H9 (cell line): Measurements from ENCODE around the gene PIP5KL1. TPM values are rescaled to one million over a fixed set of nuclear protein-coding genes. Genes with fewer than 3 reads are reported as not detected.
A peak's percentile ranks its signal among the peaks of the same experiment; 100 is the strongest.

Source experiments
- DNase-seq: peaks from one replicate; pipeline ENCODE4 v3.0.0-alpha.2; 2017
- H2AFZ ChIP-seq: one replicate; pipeline ENCODE4 v1.6.1; 2013; ENCODE audit warnings: mild to moderate bottlenecking, low read length, control low read depth, moderate library complexity
- H2AK5ac ChIP-seq: 2 replicates; pipeline ENCODE4 v1.6.1; 2013; ENCODE audit warnings: low read length, control low read depth, mixed read lengths; ENCODE audit not compliant: insufficient read length
- H2BK120ac ChIP-seq: one replicate; pipeline ENCODE4 v1.6.1; 2013; ENCODE audit warnings: low read depth, mild to moderate bottlenecking, low read length, control low read depth, inconsistent platforms; ENCODE audit not compliant: poor library complexity, severe bottlenecking
- H2BK12ac ChIP-seq: 2 replicates; pipeline ENCODE4 v1.6.1; 2013; ENCODE audit warnings: low read length, control low read depth, mixed read lengths, low read depth; ENCODE audit not compliant: insufficient read length
- H2BK15ac ChIP-seq: 2 replicates; pipeline ENCODE4 v1.6.1; 2013; ENCODE audit warnings: low read depth, low read length, control low read depth
- H2BK20ac ChIP-seq: one replicate; pipeline ENCODE4 v1.6.1; 2013; ENCODE audit warnings: low read depth, mild to moderate bottlenecking, low read length, control low read depth, inconsistent platforms; ENCODE audit not compliant: poor library complexity, severe bottlenecking
- H2BK5ac ChIP-seq: 2 replicates; pipeline ENCODE4 v1.6.1; 2013; ENCODE audit warnings: low read length, control low read depth, mixed read lengths; ENCODE audit not compliant: insufficient read length
- H3K14ac ChIP-seq: 2 replicates; pipeline ENCODE4 v1.6.1; 2013; ENCODE audit warnings: low read length, control low read depth; ENCODE audit not compliant: insufficient read depth
- H3K18ac ChIP-seq: 2 replicates; pipeline ENCODE4 v1.6.1; 2013; ENCODE audit warnings: low read depth, mild to moderate bottlenecking, mixed read lengths, low read length, control low read depth; ENCODE audit not compliant: insufficient read length
- H3K23ac ChIP-seq: 2 replicates; pipeline ENCODE4 v1.6.1; 2013; ENCODE audit warnings: low read length, control low read depth, mixed read lengths, low read depth; ENCODE audit not compliant: insufficient read length
- H3K23me2 ChIP-seq: 2 replicates; pipeline ENCODE4 v1.6.1; 2013; ENCODE audit warnings: low read depth, mild to moderate bottlenecking, mixed read lengths, low read length, control low read depth; ENCODE audit not compliant: insufficient read length, poor library complexity, severe bottlenecking
- H3K27ac ChIP-seq: 2 replicates; pipeline ENCODE4 v1.5.1; 2013; ENCODE audit warnings: low read length, control low read depth, mixed read lengths, low read depth; ENCODE audit not compliant: insufficient read length
- H3K27me3 ChIP-seq: 2 replicates; pipeline ENCODE4 v1.6.1; 2013; ENCODE audit warnings: low read length, control low read depth, inconsistent platforms; ENCODE audit not compliant: insufficient read depth
- H3K4ac ChIP-seq: 2 replicates; pipeline ENCODE4 v1.6.1; 2013; ENCODE audit warnings: low read depth, mild to moderate bottlenecking, control low read depth, inconsistent platforms, low read length, moderate library complexity
- H3K4me1 ChIP-seq: 2 replicates; pipeline ENCODE4 v1.6.1; 2013; ENCODE audit warnings: low read length, control low read depth, inconsistent platforms; ENCODE audit not compliant: insufficient read depth
- H3K4me2 ChIP-seq: 2 replicates; pipeline ENCODE4 v1.6.1; 2013; ENCODE audit warnings: low read length, control low read depth, mixed read lengths; ENCODE audit not compliant: insufficient read length, insufficient read depth
- H3K56ac ChIP-seq: 2 replicates; pipeline ENCODE4 v1.6.1; 2013; ENCODE audit warnings: low read depth, mild to moderate bottlenecking, mixed read lengths, low read length, control low read depth; ENCODE audit not compliant: insufficient read length
- H3K79me1 ChIP-seq: 2 replicates; pipeline ENCODE4 v1.6.1; 2013; ENCODE audit warnings: low read depth, mild to moderate bottlenecking, moderate library complexity, low read length, control low read depth, inconsistent platforms; ENCODE audit not compliant: insufficient read depth, poor library complexity, severe bottlenecking
- H3K79me2 ChIP-seq: 2 replicates; pipeline ENCODE4 v1.6.1; 2013; ENCODE audit warnings: low read length, control low read depth, inconsistent platforms; ENCODE audit not compliant: insufficient read depth
- H3K9ac ChIP-seq: 2 replicates; pipeline ENCODE4 v1.6.1; 2013; ENCODE audit warnings: low read length, control low read depth, mixed read lengths; ENCODE audit not compliant: insufficient read length; ENCODE audit errors: extremely low read depth
- H3K9me3 ChIP-seq: one replicate; pipeline ENCODE4 v1.6.1; 2013; ENCODE audit warnings: low read depth, low read length, inconsistent platforms; ENCODE audit not compliant: control insufficient read depth
- H3T11ph ChIP-seq: one replicate; pipeline ENCODE4 v1.6.1; 2013; ENCODE audit warnings: mild to moderate bottlenecking, low read length, control low read depth, inconsistent platforms
- H4K20me1 ChIP-seq: one replicate; pipeline ENCODE4 v1.6.1; 2013; ENCODE audit not compliant: control insufficient read depth, insufficient read length, insufficient read depth
- H4K5ac ChIP-seq: 2 replicates; pipeline ENCODE4 v1.6.1; 2013; ENCODE audit warnings: low read depth, mild to moderate bottlenecking, mixed read lengths, low read length, control low read depth; ENCODE audit not compliant: insufficient read length
- H4K8ac ChIP-seq: replicated peaks from 2 replicates; pipeline ENCODE4 v1.6.1; 2013; ENCODE audit warnings: low read length, control low read depth, mixed read lengths, low read depth; ENCODE audit not compliant: insufficient read length
- H4K91ac ChIP-seq: 2 replicates; pipeline ENCODE4 v1.6.1; 2013; ENCODE audit warnings: low read depth, mild to moderate bottlenecking, moderate library complexity, mixed read lengths, low read length, control low read depth; ENCODE audit not compliant: insufficient read length
- H3K27ac Mint-ChIP-seq, 3 experiments: 2 replicates in 2 of 3; 3 replicates in 1 of 3; pipeline ENCODE4 v1.8.0; 2020 to 2021; ENCODE audit warnings: mixed read lengths in 3 of 3, mild to moderate bottlenecking in 1 of 3, moderate library complexity in 1 of 3
- H3K27me3 Mint-ChIP-seq: 2 replicates; pipeline ENCODE4 v1.8.0; 2021; ENCODE audit warnings: low read depth, mild to moderate bottlenecking, moderate library complexity, mixed read lengths
- H3K36me3 Mint-ChIP-seq, 3 experiments: 2 replicates in 2 of 3; 3 replicates in 1 of 3; pipeline ENCODE4 v1.8.0; 2020 to 2021; ENCODE audit warnings: low read depth in 3 of 3, mixed read lengths in 3 of 3; ENCODE audit not compliant: insufficient read depth in 1 of 3
- H3K4me1 Mint-ChIP-seq, 2 experiments: 2 replicates each; pipeline ENCODE4 v1.8.0; 2020; ENCODE audit warnings: mixed read lengths in 2 of 2
- H3K4me3 Mint-ChIP-seq, 2 experiments: 2 replicates in 1 of 2; 3 replicates in 1 of 2; pipeline ENCODE4 v1.8.0; 2020 to 2021; ENCODE audit warnings: mild to moderate bottlenecking in 2 of 2, mixed read lengths in 2 of 2, moderate library complexity in 1 of 2
- H3K9me3 Mint-ChIP-seq, 2 experiments: 2 replicates in 1 of 2; 3 replicates in 1 of 2; pipeline ENCODE4 v1.8.0; 2020; ENCODE audit warnings: mild to moderate bottlenecking in 2 of 2, mixed read lengths in 2 of 2, moderate library complexity in 1 of 2
- WGBS: extraction: QIAGEN DNeasy Blood & Tissue Kit; methylation state at CpG from one replicate; pipeline ENCODE4 v1.1.7; 2013; ENCODE audit warnings: missing lambda C conversion rate, low lambda C conversion rate, mixed read lengths; ENCODE audit not compliant: insufficient read length; ENCODE audit errors: extremely low coverage; 5-methylcytosine and 5-hydroxymethylcytosine counted together
- total RNA-seq: library from RNA; stranded (reverse); gene quantifications from 2 replicates; pipeline ENCODE4 v1.2.1, GENCODE V29; 2021
- TF ChIP-seq, protein P1 (sequence below): fragments of 200-600 bp; sonication (generic); conservative IDR thresholded peaks from 3 replicates; pipeline ENCODE4 v1.8.0; 2021; ENCODE audit warnings: antibody characterized with exemption, mild to moderate bottlenecking

Gene PIP5KL1
- total RNA-seq, 1 experiment from 2014 or later = 11.6 TPM

- Histone ChIP-seq H3K56ac (no peak overlapping the region), H3K4ac (no peak overlapping the region), H3K27ac (no peak overlapping the region), H2BK5ac (no peak overlapping the region), H4K8ac (no peak overlapping the region), H4K20me1 (peaks cover 3% of the 10 kb centered on the region), H2AK5ac (no peak overlapping the region), H4K5ac (no peak overlapping the region), H3T11ph (no peak overlapping the region), H2BK12ac (no peak overlapping the region), H3K23ac (no peak overlapping the region), H3K4me2 (no peak overlapping the region), H2BK120ac (no peak overlapping the region), H3K9me3 (no peaks in the 10 kb centered on the region), H3K18ac (no peak overlapping the region), H2BK15ac (no peak overlapping the region), H4K91ac (no peak overlapping the region), H3K79me2 (peaks cover 8% of the 10 kb centered on the region; the same call in 1 of the 2 replicates), H3K27me3 (no peaks in the 10 kb centered on the region), H3K4me1 (peaks cover 3% of the 10 kb centered on the region; the same call in 1 of the 2 replicates), H3K9ac (no peak overlapping the region), H3K14ac (no peak overlapping the region), H2BK20ac (no peak overlapping the region), H3K23me2 (no peaks in the 10 kb centered on the region), H3K79me1 (peaks cover 3% of the 10 kb centered on the region), H2AFZ (no peak overlapping the region)
- Mint-ChIP-seq H3K27ac (peak overlapping the region; percentile 40 to 48 (median 44); a peak in 4 of 7 replicates), H3K36me3 (peaks cover 6 to 11% (median 6%) of the 10 kb centered on the region in 3 experiments; a peak in 6 of 7 replicates), H3K9me3 (no peaks in the 10 kb centered on the region), H3K27me3 (no peaks in the 10 kb centered on the region), H3K4me1 (peaks cover 10 to 17% of the 10 kb centered on the region in 2 experiments), H3K4me3 (no peak overlapping the region)
- WGBS = no CpG with 5 or more reads among the region's 17 CpGs
- TF ChIP-seq, protein P1, sequence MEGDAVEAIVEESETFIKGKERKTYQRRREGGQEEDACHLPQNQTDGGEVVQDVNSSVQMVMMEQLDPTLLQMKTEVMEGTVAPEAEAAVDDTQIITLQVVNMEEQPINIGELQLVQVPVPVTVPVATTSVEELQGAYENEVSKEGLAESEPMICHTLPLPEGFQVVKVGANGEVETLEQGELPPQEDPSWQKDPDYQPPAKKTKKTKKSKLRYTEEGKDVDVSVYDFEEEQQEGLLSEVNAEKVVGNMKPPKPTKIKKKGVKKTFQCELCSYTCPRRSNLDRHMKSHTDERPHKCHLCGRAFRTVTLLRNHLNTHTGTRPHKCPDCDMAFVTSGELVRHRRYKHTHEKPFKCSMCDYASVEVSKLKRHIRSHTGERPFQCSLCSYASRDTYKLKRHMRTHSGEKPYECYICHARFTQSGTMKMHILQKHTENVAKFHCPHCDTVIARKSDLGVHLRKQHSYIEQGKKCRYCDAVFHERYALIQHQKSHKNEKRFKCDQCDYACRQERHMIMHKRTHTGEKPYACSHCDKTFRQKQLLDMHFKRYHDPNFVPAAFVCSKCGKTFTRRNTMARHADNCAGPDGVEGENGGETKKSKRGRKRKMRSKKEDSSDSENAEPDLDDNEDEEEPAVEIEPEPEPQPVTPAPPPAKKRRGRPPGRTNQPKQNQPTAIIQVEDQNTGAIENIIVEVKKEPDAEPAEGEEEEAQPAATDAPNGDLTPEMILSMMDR = no peak
- DNase-seq = no peak
These were observed 23.4 kb upstream of the PIP5KL1 start for GRCh38 chr9:127953768-127954505.
